ENCODE data around the gene AHI1. TPM values are rescaled to one million over a fixed set of nuclear protein-coding genes. Genes with fewer than 3 reads are reported as not detected.

The AHI1 gene
- total RNA-seq, 1 experiment from 2014 or later, result 11.3 TPM

GRCh38 chr6:135236319-135236718, 261.2 kb downstream of the AHI1 start:
- Histone ChIP-seq H3K9me3 (no peaks in the 10 kb centered on the region), H3K36me3 (ENCODE audit: control insufficient read depth, insufficient read depth, low read length) (no peaks in the 10 kb centered on the region), H3K4me3 (ENCODE audit: low read depth, low read length) (no peak overlapping the region), H3K4me1 (no peaks in the 10 kb centered on the region), H3K27me3 (replicated peaks; ENCODE audit: control insufficient read depth, insufficient read depth, low read length) (no peaks in the 10 kb centered on the region; the same call in 1 of the 2 replicates)
- TF ChIP-seq CTCF (IDR thresholded peaks at IDR 0.05; ENCODE audit: insufficient read depth in 1 of 2, low read depth in 1 of 2, low read length in 1 of 2, severe bottlenecking in 1 of 2, unreplicated experiment in 1 of 2), result no peak
- H3K36me3 Mint-ChIP-seq (ENCODE audit: insufficient read depth, unreplicated experiment), result no peaks in the 10 kb centered on the region
- no peak overlapping the region for H3K27ac Mint-ChIP-seq (ENCODE audit: unreplicated experiment)
- ChIA-PET CTCF (no interaction called here), POLR2A (no interaction called here)
- H3K4me3 Mint-ChIP-seq (ENCODE audit: unreplicated experiment), result no peak overlapping the region
- no peaks in the 10 kb centered on the region for H3K9me3 Mint-ChIP-seq (ENCODE audit: unreplicated experiment)
- no TSS peak for BruUV-seq (replicated peaks)
- peaks cover 3% of the 10 kb centered on the region for H3K27me3 Mint-ChIP-seq (ENCODE audit: insufficient read depth, unreplicated experiment)
- DNase-seq, result no peak
- H3K4me1 Mint-ChIP-seq (ENCODE audit: low read depth, unreplicated experiment), result peaks cover 3% of the 10 kb centered on the region
- intact Hi-C loops (cut with micrococcal nuclease; ENCODE audit: unreplicated experiment), result no loop called here

- Mint-ChIP-seq H3K27ac (ENCODE audit: unreplicated experiment) (no peak overlapping the region), H3K27me3 (ENCODE audit: insufficient read depth, unreplicated experiment) (peaks cover 3% of the 10 kb centered on the region), H3K4me1 (ENCODE audit: low read depth, unreplicated experiment) (peaks cover 9% of the 10 kb centered on the region), H3K36me3 (ENCODE audit: insufficient read depth, unreplicated experiment) (no peaks in the 10 kb centered on the region), H3K4me3 (ENCODE audit: unreplicated experiment) (no peak overlapping the region), H3K9me3 (ENCODE audit: unreplicated experiment) (no peaks in the 10 kb centered on the region)
- H3K4me3 ChIP-seq (ENCODE audit: low read depth, low read length), result no peak overlapping the region
- H3K36me3 ChIP-seq (ENCODE audit: control insufficient read depth, insufficient read depth, low read length), result no peaks in the 10 kb centered on the region
- ChIA-PET CTCF (no interaction called here), POLR2A (no interaction called here)
- no TSS peak for BruUV-seq (replicated peaks)
- H3K27me3 ChIP-seq (replicated peaks; ENCODE audit: control insufficient read depth, insufficient read depth, low read length), result no peaks in the 10 kb centered on the region; the same call in 1 of the 2 replicates
- no peaks in the 10 kb centered on the region for H3K9me3 ChIP-seq
- H3K4me1 ChIP-seq, result no peaks in the 10 kb centered on the region
- no peak for DNase-seq
- intact Hi-C loops (cut with micrococcal nuclease; ENCODE audit: unreplicated experiment), result no loop called here
- no peak for TF ChIP-seq CTCF (IDR thresholded peaks at IDR 0.05; ENCODE audit: insufficient read depth in 1 of 2, low read depth in 1 of 2, low read length in 1 of 2, severe bottlenecking in 1 of 2, unreplicated experiment in 1 of 2)
Measured at GRCh38 chr6:135235716-135236115, 261.8 kb downstream of the AHI1 start.

- no peaks in the 10 kb centered on the region for H3K36me3 Mint-ChIP-seq (ENCODE audit: insufficient read depth, unreplicated experiment)
- CTCF ChIA-PET, result no interaction called here
- H3K4me1 ChIP-seq, result no peaks in the 10 kb centered on the region
- no TSS peak for BruUV-seq (replicated peaks)
- H3K27me3 Mint-ChIP-seq (ENCODE audit: insufficient read depth, unreplicated experiment), result peaks cover 3% of the 10 kb centered on the region
- no peak overlapping the region for H3K4me3 ChIP-seq (ENCODE audit: low read depth, low read length)
- DNase-seq, result no peak
- POLR2A ChIA-PET, result no interaction called here
- H3K36me3 ChIP-seq (ENCODE audit: control insufficient read depth, insufficient read depth, low read length), result no peaks in the 10 kb centered on the region
- H3K4me1 Mint-ChIP-seq (ENCODE audit: low read depth, unreplicated experiment), result peaks cover 10% of the 10 kb centered on the region
- intact Hi-C loops (cut with micrococcal nuclease; ENCODE audit: unreplicated experiment), result no loop called here
- TF ChIP-seq CTCF (IDR thresholded peaks at IDR 0.05; ENCODE audit: insufficient read depth in 1 of 2, low read depth in 1 of 2, low read length in 1 of 2, severe bottlenecking in 1 of 2, unreplicated experiment in 1 of 2), result no peak
- H3K9me3 ChIP-seq, result no peaks in the 10 kb centered on the region
- no peak overlapping the region for H3K4me3 Mint-ChIP-seq (ENCODE audit: unreplicated experiment)
- H3K27ac Mint-ChIP-seq (ENCODE audit: unreplicated experiment), result no peak overlapping the region
- no peaks in the 10 kb centered on the region; the same call in 1 of the 2 replicates for H3K27me3 ChIP-seq (replicated peaks; ENCODE audit: control insufficient read depth, insufficient read depth, low read length)
- H3K9me3 Mint-ChIP-seq (ENCODE audit: unreplicated experiment), result no peaks in the 10 kb centered on the region
Measured at GRCh38 chr6:135234492-135234780, 263.1 kb downstream of the AHI1 start.

Data from Caco-2 (cell line).